Umbilical cord (tissue), 2 donors: ENCODE results near the gene XRCC2. TPM values are rescaled to one million over a fixed set of nuclear protein-coding genes. Genes with fewer than 3 reads are reported as not detected.
A peak's percentile ranks its signal among the peaks of the same experiment; 100 is the strongest.

Source experiments
- DNase-seq: peaks from one replicate; pipeline ENCODE4 v3.0.0-alpha.2; 2015; ENCODE audit warnings: low spot score
- total RNA-seq: library from RNA; depleted of rRNA; stranded (reverse); fragments of >200 nt; gene quantifications from one replicate; pipeline ENCODE4 v1.2.3, GENCODE V29; 2014; ENCODE audit warnings: low replicate concordance; ENCODE audit not compliant: insufficient read depth

The XRCC2 gene
- total RNA-seq, 1 donor from 2014 or later: 2.2 TPM

- DNase-seq: peak; percentile 61
Measured at GRCh38 chr7:152615031-152615741, 60.8 kb downstream of the XRCC2 start.

- DNase-seq: no peak
Measured at GRCh38 chr7:152608656-152609055, 67.3 kb downstream of the XRCC2 start.

- DNase-seq: no peak
Measured at GRCh38 chr7:152608208-152608607, 67.7 kb downstream of the XRCC2 start.

- no peak for DNase-seq
Measured at GRCh38 chr7:152607007-152607406, 68.9 kb downstream of the XRCC2 start.

- DNase-seq: no peak
Measured at GRCh38 chr7:152602962-152603361, 73.0 kb downstream of the XRCC2 start.

- no peak for DNase-seq
Measured at GRCh38 chr7:152601305-152601798, 74.6 kb downstream of the XRCC2 start.

GRCh38 chr7:152600266-152600665 lies 75.7 kb downstream of the XRCC2 start:
- DNase-seq: no peak

GRCh38 chr7:152597507-152597906 lies 78.4 kb downstream of the XRCC2 start:
- no peak for DNase-seq

GRCh38 chr7:152596824-152597223 lies 79.1 kb downstream of the XRCC2 start:
- DNase-seq: no peak

Other genes starting within 250 kb of the XRCC2 start
- 66.7 TPM for gene KMT2C, start 240.1 kb downstream of the XRCC2 start, total RNA-seq
- gene ACTR3B, start 83.6 kb upstream of the XRCC2 start, total RNA-seq: 3.9 TPM